Activated CD4-positive, alpha-beta T cell treated with anti-CD3 and anti-CD28 coated beads, Interleukin-2, amount 10 ng/mL, durations not matched to agents 24 days and 14 days (primary cell): Measurements from ENCODE around the gene IFT88. TPM values are rescaled to one million over a fixed set of nuclear protein-coding genes. Genes with fewer than 3 reads are reported as not detected.

Experiments
- DNase-seq: peaks from one replicate; pipeline ENCODE4 v3.0.0; 2022
- H3K27ac Mint-ChIP-seq: one replicate; pipeline ENCODE4 v1.8.0; 2022; ENCODE audit warnings: mild to moderate bottlenecking, mixed read lengths
- H3K27me3 Mint-ChIP-seq: one replicate; pipeline ENCODE4 v1.8.0; 2022; ENCODE audit warnings: mixed read lengths
- H3K36me3 Mint-ChIP-seq: one replicate; pipeline ENCODE4 v1.8.0; 2022; ENCODE audit warnings: low read depth, mild to moderate bottlenecking, mixed read lengths
- H3K4me1 Mint-ChIP-seq: one replicate; pipeline ENCODE4 v1.8.0; 2021; ENCODE audit warnings: mixed read lengths
- H3K4me3 Mint-ChIP-seq: one replicate; pipeline ENCODE4 v1.8.0; 2022; ENCODE audit warnings: mild to moderate bottlenecking, moderate library complexity, mixed read lengths
- H3K9me3 Mint-ChIP-seq: one replicate; pipeline ENCODE4 v1.8.0; 2021; ENCODE audit warnings: mixed read lengths
- intact Hi-C: fragments of 100-400 bp; cut with micrococcal nuclease; formaldehyde crosslinking; loops from one replicate; pipeline ENCODE4 v1.15.1; 2023
- total RNA-seq: library from RNA; stranded (reverse); gene quantifications from 2 replicates; pipeline ENCODE4 v1.2.3, GENCODE V29; 2022

The IFT88 gene, protein sequence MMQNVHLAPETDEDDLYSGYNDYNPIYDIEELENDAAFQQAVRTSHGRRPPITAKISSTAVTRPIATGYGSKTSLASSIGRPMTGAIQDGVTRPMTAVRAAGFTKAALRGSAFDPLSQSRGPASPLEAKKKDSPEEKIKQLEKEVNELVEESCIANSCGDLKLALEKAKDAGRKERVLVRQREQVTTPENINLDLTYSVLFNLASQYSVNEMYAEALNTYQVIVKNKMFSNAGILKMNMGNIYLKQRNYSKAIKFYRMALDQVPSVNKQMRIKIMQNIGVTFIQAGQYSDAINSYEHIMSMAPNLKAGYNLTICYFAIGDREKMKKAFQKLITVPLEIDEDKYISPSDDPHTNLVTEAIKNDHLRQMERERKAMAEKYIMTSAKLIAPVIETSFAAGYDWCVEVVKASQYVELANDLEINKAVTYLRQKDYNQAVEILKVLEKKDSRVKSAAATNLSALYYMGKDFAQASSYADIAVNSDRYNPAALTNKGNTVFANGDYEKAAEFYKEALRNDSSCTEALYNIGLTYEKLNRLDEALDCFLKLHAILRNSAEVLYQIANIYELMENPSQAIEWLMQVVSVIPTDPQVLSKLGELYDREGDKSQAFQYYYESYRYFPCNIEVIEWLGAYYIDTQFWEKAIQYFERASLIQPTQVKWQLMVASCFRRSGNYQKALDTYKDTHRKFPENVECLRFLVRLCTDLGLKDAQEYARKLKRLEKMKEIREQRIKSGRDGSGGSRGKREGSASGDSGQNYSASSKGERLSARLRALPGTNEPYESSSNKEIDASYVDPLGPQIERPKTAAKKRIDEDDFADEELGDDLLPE
- 2.2 and 2.9 TPM in 2 replicates for total RNA-seq

DNA sequence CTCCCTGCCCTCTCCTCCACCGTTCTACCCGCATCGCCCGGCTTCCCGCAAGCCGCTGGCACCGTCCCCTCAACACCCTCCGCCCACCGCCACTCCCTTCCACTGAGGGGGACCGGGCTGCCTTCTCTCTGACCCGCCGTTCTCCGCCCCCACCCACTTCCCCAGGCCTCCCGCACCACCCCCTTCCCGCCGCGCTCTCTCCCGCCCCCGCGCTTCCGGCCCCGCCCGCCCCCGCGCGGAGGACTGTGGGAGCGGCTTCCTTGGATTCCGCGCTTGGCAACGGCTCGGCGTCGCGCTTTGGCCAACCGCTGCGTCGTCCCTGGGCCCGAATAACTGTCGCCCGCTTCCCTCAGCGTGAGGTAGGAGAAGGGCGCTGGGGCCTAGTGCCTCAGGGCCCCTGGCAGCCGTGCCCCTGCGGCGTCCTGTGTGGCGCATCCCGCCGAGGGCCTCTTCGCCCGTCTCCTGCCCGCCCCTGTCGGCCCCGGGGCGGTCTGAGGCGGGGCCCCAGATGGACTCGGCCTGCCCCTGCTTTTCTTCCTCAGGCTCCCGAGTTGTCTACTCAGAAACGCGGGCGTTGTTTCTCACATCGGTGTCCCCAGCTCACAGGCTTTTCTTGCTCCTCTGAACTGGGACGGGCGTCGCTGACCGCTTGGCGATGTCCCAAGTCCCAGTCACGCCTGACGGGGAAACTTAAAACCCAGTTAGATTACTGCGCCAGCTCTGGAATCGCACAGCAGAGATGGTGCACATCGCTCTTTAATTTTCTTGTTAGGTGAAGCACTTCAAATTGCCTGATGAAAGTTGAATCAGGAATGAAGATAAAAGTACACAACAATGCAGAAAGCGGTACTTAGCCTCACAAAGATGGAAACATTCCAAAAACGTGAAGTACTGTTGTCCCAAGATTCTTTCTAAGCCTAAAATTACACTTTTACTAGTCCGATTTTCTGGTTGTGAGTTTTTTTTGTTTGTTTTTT, at the start of gene IFT88:
TSS of gene IFT88 (plus strand) at position 260 of the 977 bp plus-strand sequence. CDS start 7,229 bp downstream, outside the sequence.
- Mint-ChIP-seq H3K4me1 (peaks cover 23% of the 10 kb centered on the region), H3K36me3 (peaks cover 7% of the 10 kb centered on the region), H3K27me3 (no peaks in the 10 kb centered on the region), H3K9me3 (peaks cover 8% of the 10 kb centered on the region), H3K27ac (peak within 1 kb of the TSS; percentile 88), H3K4me3 (peak within 1 kb of the TSS; percentile 91)
- intact Hi-C loops: loop anchor here (1.0 to 2.0 kb wide), 3 partner anchors 41 to 206 kb away; partner anchors contain the start of genes EEF1AKMT1 and IL17D
- peak; percentile 97 for DNase-seq

DNA sequence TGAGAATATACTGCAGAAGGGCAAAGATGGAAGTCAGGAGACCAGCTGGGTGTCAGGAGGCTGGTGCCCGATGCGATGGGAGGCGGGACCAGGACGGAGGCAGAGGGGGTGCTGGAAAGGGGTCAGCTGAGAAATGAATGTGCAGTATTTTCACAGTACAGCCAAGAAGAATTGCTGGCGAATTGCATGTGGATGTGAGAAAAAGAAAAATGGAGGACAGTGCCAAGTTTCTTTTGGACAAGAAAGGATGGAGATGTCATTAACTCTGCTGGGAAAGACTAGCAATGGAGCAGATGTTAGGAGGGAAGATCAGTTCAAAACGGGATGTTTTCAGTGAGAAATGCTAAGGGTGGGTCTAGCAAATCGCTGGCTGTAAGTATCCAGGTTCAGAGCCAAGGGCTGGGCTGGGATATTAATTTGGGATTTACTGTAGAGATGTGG, 48.3 kb upstream of the IFT88 start:
- H3K27me3 Mint-ChIP-seq: no peaks in the 10 kb centered on the region
- intact Hi-C loops: no loop called here
- DNase-seq: no peak

GRCh38 chr13:20519875-20520274, 47.1 kb upstream of the IFT88 start:
- intact Hi-C loops: no loop called here
- no peak overlapping the region for H3K4me3 Mint-ChIP-seq

More for the DNA sequence above, 48.3 kb upstream of the IFT88 start:
- Mint-ChIP-seq H3K4me3 (no peak overlapping the region), H3K9me3 (peaks cover 4% of the 10 kb centered on the region), H3K4me1 (peaks cover 5% of the 10 kb centered on the region), H3K36me3 (no peaks in the 10 kb centered on the region), H3K27ac (no peak overlapping the region)

DNA sequence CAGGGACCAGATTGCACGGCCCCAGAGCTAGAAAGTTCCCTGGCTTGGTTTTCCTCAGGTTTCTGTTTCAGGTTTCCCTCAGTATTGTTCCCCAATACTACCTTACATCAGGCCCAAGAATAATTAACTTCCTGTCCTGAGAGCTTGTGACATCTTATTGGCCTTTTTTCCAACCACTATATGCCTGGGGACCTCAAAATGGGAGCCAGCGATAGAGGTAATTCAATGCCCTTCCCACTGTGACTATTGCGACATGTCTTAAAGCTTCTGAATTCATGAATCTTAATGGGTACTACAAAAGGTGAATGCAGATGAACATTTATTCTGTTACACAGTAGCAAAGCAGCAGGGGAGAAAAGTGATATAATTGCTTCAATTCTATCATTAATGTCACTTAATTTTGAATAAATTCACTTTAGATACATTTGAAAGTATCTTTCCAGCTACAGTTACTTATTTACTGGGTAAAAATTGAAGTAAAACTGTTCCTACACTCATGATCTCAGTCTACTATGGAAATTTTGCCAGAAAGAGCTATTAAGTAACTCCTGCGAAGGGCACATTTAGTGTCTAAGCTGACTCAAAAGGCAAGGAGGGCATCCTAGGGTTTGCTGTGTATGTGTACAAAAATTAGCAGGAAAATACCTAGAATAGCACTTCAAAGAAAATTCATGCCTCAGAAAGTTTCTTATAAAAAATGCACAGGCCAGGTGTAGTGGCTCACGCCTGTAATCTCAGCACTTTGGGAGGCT, 45.4 kb upstream of the IFT88 start:
- Mint-ChIP-seq H3K36me3 (no peaks in the 10 kb centered on the region), H3K4me3 (no peak overlapping the region), H3K4me1 (peaks cover 14% of the 10 kb centered on the region), H3K27me3 (no peaks in the 10 kb centered on the region), H3K9me3 (peaks cover 4% of the 10 kb centered on the region), H3K27ac (no peak overlapping the region)
- intact Hi-C loops: no loop called here
- DNase-seq: no peak

More at GRCh38 chr13:20519875-20520274, 47.1 kb upstream of the IFT88 start:
- no peak overlapping the region for H3K27ac Mint-ChIP-seq
- DNase-seq: no peak
- H3K27me3 Mint-ChIP-seq: no peaks in the 10 kb centered on the region
- no peaks in the 10 kb centered on the region for H3K36me3 Mint-ChIP-seq
- H3K4me1 Mint-ChIP-seq: peaks cover 8% of the 10 kb centered on the region
- H3K9me3 Mint-ChIP-seq: peaks cover 4% of the 10 kb centered on the region

DNA sequence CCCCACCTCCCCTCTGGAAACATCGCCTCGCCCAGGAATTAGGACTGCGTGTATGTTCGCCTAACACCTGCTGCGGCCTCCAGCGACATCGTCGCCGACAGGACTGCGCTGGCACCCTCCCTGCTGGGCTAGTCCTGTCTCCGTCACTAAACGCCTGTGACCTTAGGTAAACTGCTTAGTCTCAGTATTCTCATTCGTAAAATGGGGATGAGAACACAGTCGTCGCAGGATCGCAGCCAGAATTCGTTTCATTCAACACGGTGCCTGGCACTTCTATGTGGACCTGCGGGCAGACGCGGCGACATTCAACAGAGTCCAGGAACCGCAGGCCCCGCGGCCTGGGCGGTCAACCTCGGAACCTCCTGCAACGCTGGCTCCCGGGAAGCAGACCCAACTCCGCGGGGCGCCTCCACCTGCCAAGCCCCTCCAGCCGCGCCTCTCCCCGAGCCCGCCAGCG, 41.8 kb upstream of the IFT88 start:
- Mint-ChIP-seq H3K9me3 (peaks cover under 1% of the 10 kb centered on the region), H3K4me3 (peak overlapping the region; percentile 79), H3K27me3 (no peaks in the 10 kb centered on the region), H3K4me1 (peaks cover 19% of the 10 kb centered on the region), H3K36me3 (no peaks in the 10 kb centered on the region), H3K27ac (peak overlapping the region; percentile 69)
- DNase-seq: peak; percentile 75
- intact Hi-C loops: loop anchor here (5.0 kb wide), 1 partner anchor 177 kb away; the partner anchor contains the start of gene IL17D

- intact Hi-C loops: loop anchor here (1.0 to 5.0 kb wide), 3 partner anchors 41 to 247 kb away; partner anchors contain the start of genes EEF1AKMT1, IFT88 and IL17D
- H3K27ac Mint-ChIP-seq: peak within 1 kb of the TSS; percentile 79
Observed at GRCh38 chr13:20525601-20526544, 41.1 kb upstream of the IFT88 start, which contains the start of gene CRYL1. TSS of gene CRYL1 (minus strand) at chr13:20525857. CDS start at chr13:20525794, 63 bp downstream.

DNA sequence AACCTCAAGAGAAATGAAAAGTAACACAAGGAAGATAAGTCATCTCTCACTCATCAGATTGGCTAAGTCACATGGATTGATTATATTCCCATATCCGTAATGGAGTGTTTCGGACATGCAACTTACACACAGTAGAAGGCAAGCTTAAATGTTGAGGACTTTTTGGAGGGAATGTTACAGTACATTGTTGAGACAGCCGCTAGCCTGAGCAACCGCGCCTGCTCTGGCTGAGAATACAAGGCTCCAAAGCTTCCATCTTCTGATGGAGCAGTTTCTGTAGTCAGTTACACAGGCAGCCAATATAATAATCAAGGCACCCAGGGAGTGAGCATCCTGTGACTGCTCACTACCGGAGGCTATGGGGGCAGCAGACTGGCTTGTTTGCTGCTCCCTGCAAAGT, 40.3 kb upstream of the IFT88 start:
- H3K27me3 Mint-ChIP-seq: no peaks in the 10 kb centered on the region
- intact Hi-C loops: loop anchor here (1.0 to 5.0 kb wide), 3 partner anchors 41 to 247 kb away; partner anchors contain the start of genes EEF1AKMT1, IFT88 and IL17D
- H3K4me3 Mint-ChIP-seq: peak overlapping the region; percentile 79
- H3K27ac Mint-ChIP-seq: peak overlapping the region; percentile 79
- H3K4me1 Mint-ChIP-seq: peaks cover 19% of the 10 kb centered on the region
- H3K9me3 Mint-ChIP-seq: peaks cover 6% of the 10 kb centered on the region
- peaks cover 3% of the 10 kb centered on the region for H3K36me3 Mint-ChIP-seq
- no peak for DNase-seq

More at GRCh38 chr13:20525601-20526544, 41.1 kb upstream of the IFT88 start, which contains the start of gene CRYL1:
- Mint-ChIP-seq H3K4me3 (peak within 1 kb of the TSS; percentile 79), H3K27me3 (no peaks in the 10 kb centered on the region), H3K4me1 (peaks cover 19% of the 10 kb centered on the region), H3K9me3 (peaks cover 6% of the 10 kb centered on the region), H3K36me3 (peaks cover 3% of the 10 kb centered on the region)
- DNase-seq: peak; percentile 92

DNA sequence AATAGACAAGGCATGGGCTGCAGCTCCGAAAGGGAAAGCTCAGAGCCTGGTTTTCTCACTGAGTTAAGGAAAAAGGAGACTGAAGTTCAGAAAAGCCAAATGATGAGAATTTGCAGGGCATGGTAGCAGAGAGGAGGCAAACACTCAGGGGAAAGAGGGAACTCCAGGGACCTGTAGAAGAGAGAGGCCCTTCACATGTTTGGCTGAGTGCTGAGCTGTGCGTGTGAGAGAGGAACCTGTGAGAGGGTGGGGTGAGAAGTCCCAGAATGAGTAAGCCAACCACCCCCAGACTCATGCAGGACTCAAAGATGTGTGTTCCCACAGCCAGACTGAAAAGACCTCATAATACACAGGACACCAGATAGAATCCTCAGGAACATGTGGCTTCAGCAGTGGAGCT, 38.5 kb upstream of the IFT88 start:
- Mint-ChIP-seq H3K9me3 (peaks cover 9% of the 10 kb centered on the region), H3K4me3 (no peak overlapping the region), H3K4me1 (peaks cover 17% of the 10 kb centered on the region), H3K36me3 (peaks cover 3% of the 10 kb centered on the region), H3K27ac (no peak overlapping the region), H3K27me3 (no peaks in the 10 kb centered on the region)
- intact Hi-C loops: loop anchor here (5.0 kb wide), 1 partner anchor 174 kb away; the partner anchor contains the start of gene IL17D
- DNase-seq: no peak

GRCh38 chr13:20534038-20534608, 32.8 kb upstream of the IFT88 start:
- Mint-ChIP-seq H3K9me3 (peaks cover 14% of the 10 kb centered on the region), H3K27me3 (no peaks in the 10 kb centered on the region), H3K36me3 (peaks cover 3% of the 10 kb centered on the region), H3K4me1 (no peaks in the 10 kb centered on the region), H3K4me3 (no peak overlapping the region), H3K27ac (no peak overlapping the region)
- intact Hi-C loops: no loop called here
- DNase-seq: no peak

DNA sequence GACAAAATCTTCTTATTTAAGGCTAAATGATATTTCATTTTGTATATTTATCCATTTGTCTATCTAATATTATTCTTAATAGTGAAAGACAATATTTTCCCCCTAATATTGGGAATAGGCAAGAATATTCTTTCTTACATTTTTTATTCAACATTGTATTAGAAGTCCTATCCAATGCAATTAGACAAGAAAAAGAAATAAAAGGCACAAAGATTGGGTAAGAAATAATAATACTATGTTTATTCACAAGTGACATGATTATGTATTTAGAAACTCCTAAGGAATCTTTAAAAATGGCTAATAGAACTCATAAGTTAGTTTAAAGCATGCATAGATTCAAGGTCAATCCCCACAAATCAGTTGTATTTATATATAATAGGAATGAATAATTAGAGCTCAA, 30.0 kb upstream of the IFT88 start:
- H3K36me3 Mint-ChIP-seq: no peaks in the 10 kb centered on the region
- H3K4me1 Mint-ChIP-seq: no peaks in the 10 kb centered on the region
- no peaks in the 10 kb centered on the region for H3K27me3 Mint-ChIP-seq
- no peak overlapping the region for H3K27ac Mint-ChIP-seq
- H3K9me3 Mint-ChIP-seq: peaks cover 8% of the 10 kb centered on the region
- intact Hi-C loops: no loop called here
- DNase-seq: no peak
- no peak overlapping the region for H3K4me3 Mint-ChIP-seq
